Measurements from ENCODE around the gene NRCAM.

GRCh38 chr7:108484137-108484536, 27.9 kb upstream of the NRCAM start:
- TF ChIP-seq ZSCAN20 (CRISPR knock-in tag; IDR thresholded peaks at IDR 0.05) (no peak), REST (IDR thresholded peaks at IDR 0.05) (no peak), RFX5 (IDR thresholded peaks at IDR 0.05) (no peak)
